GM18502 (cell line): ENCODE measurements around the gene EIF3L.
"Not testable (repeated sequence)": the region's sequence is repeated elsewhere in the genome, so short reads cannot be mapped to it uniquely, and the experiment has no call there.

ENCODE experiments used
- ATAC-seq: cut with Tn5 transposase; IDR thresholded peaks from one replicate; pipeline ENCODE4 v1.9.1; 2021; ENCODE audit warnings: mild to moderate bottlenecking; ENCODE audit not compliant: unreplicated experiment, poor library complexity

EIF3L gene

DNA sequence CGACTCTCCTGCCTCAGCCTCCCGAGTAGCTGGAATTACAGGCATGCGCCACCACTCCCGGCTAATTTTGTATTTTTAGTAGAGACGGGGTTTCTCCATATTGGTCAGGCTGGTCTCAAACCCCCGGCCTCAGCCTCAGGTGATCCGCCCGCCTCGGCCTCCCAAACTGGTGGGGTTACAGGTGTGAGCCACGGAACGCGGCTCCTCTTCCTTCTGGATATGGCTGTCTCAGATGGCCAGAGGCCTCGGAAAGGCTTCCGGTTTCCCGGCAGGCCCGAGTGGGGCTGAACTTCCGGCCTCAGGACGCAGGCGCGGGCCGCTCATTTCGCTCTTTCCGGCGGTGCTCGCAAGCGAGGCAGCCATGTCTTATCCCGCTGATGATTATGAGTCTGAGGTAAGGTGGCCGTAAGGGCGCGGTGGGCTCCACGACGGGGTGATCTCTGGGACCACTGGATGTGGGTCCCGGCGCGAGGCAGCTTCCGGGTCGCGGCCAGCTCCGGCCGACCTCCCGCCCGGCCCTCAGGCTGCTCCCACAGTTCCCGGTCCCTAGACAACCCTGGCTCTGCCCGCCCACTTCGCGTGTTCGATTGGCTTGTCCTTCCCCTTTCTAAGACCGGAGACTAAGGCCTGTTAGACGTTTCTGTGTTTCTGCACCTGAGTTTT lies at the start of gene EIF3L:
TSS of gene EIF3L (plus strand) at position 331 of the 663 bp plus-strand sequence. CDS start at position 362, 31 bp downstream.
- peak; percentile 65 for ATAC-seq

DNA sequence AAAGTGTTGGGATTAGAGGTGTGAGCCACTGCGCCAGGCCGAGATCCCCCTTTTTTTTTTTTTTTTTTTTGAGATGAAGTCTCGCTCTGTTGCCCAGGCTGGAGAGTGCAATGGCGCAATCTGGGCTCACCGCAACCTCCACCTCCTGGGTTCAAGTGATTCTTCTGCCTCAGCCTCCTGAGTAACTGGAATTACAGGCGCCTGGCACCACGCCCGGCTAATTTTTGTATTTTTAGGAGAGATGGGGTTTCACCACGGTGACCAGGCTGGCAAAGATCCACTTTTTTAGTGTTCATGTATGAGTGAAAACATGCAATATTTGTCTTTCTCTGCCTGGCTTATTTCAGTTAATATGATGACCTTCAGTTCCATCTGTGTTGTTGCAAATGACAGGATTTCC lies 49.2 kb upstream of the EIF3L start:
- ATAC-seq, result not testable (repeated sequence)

DNA sequence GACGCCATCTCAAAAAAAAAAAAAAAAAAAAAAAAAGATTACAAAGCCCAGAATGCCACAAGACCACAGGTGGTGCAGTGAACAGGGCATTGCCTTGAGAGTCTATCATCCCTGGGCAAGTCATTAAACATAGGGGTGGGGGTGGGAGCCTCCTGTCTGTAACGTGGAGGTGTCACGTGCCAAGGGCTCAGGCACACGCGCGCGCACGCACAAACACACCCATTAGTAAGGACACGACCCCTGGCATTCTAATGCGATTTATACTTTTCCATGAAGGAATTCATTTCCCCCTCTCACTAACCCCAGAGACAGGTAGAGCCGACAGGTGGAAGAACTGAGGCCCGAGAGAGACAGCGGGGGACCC lies 47.3 kb upstream of the EIF3L start:
- no peak for ATAC-seq

DNA sequence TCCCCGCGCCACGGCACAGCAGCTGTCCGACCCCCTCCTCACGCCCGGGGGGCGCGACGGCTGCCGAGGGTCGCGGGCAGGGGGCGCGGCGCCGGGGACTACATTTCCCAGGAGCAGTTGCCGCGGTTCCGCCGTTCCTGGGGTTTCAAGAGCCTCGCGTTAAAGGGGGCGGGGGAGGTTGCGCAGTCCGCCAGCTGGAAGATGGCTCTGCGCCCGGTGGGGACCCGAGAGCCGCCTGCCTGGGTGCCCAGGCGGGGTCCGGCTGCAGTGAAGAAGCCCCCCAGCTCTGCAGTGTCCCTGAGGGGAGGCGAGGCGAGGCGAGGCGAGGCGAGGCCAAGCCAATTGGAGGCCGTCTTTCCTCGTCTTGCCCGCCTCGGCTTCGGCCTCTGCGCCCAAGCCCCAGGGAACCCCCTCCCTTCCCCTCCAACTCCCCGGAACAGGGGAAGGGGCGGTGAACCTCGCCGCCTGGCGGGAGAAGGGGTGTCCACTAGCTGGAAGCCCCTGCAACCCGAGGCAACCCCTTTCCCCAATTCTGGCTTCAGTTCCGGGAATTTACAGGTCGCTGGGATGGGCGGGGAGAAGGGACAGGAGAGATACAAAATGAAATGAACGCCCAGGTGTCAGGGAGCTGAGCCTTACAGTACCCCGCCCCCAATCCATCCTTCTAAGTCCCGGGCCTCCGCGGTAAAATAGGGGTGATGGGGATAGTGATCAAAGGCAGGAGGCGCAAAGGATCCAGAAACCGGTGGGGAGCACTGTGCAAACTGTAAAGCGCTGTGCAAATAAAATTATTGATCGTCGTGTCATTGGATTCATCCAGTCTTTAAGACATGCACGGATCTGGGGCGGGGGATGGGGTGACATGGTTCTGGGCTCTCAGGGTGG lies 46.7 kb upstream of the EIF3L start:
- ATAC-seq, result no peak

DNA sequence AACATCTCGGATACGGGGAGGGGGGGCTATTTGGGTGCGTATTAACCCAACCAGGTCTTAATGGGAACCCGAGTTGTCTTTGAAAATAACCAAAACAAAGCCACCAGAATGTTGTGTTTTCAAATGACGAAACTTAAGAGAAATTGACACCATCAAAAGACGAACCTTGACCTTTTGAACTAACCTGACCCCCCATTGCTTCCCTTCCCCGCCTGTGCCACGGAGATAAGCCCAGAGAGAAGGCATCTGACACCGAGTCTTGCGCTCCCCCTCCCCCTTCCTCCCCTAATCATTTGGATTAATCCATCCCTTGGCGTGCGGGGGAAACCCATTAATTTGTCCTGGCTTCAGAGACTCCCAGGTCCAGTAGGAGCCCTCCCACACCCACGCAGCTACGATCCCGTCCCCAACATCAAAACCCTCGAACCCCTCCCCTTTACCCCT lies 46.0 kb upstream of the EIF3L start:
- no peak for ATAC-seq

DNA sequence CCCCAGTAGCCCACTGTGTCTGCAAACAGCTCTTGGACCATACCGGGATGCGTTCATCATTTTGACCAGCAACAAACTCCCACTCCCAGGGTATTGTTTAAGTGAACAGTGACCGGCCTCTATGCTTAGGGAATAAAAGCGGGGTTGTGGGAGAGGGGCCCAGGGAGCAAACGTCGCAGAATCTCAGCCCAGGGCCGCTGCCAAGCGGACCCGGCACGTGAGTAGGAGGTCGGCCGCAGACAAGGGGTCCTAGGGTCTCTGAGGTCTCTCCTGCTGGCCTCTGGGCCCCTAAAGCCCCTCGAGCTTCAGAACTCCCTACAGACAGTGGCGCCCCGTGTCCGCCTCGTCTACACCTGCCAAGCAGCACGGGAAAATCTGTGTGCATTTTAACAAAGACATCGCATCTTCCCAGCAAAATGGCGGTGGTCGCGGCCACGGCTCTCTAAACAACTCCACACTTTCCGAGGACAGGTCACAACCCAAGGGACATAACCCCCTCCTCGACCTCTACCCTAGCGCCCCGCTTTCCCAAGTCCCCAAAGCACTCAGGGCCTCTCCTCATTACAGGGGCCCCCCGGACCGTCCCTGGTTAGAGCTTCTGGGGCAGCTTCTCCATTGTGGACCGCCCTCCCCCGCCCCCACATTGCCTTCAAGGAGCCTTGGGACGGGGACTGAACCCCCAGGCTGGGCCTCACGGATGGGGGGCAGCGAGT lies 45.4 kb upstream of the EIF3L start:
- ATAC-seq, result no peak

DNA sequence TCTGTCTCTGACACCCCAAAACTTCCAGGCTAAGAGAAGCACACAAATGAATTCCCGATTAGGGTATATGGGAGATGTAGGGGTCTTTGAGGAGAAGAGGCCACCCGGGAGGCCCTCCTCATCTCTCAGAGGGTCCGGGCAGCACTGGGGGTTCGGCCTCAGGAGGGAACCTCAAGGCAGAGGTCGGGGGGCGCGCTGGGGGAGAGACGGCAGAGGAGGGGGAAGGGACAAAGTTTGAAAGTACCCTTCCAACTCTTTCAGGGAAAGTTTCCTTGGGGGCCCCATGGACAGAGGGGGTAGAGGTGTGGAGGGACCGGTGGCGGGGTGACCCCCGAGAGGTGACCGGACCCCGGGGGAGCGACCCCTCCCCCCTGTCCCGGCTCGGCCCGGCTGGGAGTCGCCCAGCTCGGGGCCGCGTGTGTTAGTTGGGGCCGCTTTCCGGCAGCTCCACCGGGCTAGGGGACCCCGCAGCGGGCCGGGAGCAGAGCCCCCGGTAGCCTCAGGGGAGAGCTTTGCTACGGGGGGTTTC lies 44.8 kb upstream of the EIF3L start:
- ATAC-seq, result no peak

DNA sequence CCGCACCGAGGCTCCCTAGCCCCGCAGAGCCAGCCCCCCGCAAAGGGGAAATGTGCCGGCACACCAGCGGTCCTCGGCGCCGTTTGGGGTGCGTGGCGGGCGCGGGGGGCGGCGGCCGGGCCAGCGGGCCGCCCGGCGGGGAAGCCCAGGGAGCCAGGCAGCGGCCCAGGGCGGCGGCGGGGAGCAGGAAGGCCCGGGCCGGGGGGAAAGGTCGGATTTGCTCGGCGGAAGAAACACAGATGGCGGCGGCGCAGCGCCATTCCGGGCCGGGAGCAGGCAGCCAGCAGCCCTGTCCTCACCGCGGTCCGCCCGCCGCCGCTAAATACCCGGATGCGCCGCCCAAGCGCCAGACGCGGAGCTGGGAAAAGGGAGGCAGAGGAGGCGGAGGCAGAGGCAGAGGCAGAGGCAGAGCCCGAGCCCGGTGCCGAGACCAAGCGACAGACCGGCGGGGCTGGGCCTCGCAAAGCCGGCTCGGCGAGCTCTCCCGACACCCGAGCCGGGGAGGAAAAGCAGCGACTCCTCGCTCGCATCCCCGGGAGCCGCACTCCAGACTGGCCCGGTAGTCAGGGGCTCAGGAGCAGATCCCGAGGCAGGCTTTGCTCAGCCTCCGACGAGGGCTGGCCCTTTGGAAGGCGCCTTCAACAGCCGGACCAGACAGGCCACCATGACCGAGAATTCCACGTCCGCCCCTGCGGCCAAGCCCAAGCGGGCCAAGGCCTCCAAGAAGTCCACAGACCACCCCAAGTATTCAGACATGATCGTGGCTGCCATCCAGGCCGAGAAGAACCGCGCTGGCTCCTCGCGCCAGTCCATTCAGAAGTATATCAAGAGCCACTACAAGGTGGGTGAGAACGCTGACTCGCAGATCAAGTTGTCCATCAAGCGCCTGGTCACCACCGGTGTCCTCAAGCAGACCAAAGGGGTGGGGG lies 44.1 kb upstream of the EIF3L start:
- no peak for ATAC-seq

DNA sequence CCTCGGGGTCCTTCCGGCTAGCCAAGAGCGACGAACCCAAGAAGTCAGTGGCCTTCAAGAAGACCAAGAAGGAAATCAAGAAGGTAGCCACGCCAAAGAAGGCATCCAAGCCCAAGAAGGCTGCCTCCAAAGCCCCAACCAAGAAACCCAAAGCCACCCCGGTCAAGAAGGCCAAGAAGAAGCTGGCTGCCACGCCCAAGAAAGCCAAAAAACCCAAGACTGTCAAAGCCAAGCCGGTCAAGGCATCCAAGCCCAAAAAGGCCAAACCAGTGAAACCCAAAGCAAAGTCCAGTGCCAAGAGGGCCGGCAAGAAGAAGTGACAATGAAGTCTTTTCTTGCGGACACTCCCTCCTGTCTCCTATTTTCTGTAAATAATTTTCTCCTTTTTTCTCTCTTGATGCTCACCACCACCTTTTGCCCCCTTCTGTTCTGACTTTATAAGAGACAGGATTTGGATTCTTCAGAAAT lies 43.4 kb upstream of the EIF3L start:
- no peak for ATAC-seq

DNA sequence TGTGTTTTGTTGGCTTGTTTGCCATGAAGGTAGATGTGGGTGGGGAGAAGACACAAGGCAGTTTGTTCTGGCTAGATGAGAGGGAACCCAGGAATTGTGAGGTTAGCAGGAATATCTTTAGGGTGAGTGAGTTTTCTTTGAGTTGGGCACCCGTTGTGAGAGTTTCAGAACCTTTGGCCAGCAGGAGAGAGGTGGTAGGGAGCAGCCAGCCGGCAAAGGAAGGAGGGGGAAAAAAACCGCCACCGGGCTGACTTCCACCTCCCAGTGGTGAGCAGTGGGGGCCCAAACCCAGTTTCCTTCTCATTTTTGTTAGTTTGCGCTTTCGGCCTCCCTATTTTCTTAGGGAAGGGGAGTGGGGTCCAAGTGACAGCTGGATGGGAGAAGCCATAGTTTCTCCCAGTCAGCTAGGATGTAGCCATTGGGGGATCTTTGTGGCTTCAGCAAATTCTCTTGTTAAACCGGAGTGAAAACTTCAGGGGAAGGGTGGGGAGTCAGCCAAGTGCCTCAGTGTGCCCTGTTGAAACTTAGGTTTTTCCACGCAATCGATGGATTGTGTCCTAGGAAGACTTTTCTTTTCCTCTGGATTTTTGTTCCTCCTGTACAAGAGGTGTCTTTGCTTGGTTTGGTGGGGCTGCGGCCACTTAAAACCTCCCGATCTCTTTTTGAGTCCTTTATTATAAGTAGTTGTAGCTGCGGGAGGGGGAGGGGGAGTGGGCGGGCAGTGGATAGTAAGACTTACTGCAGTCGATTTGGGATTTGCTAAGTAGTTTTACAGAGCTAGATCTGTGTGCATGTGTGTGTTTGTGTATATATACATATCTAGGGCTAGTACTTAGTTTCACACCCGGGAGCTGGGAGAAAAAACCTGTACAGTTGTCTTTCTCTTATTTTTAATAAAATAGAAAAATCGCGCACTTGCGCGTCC lies 42.5 kb upstream of the EIF3L start:
- ATAC-seq, result no peak

DNA sequence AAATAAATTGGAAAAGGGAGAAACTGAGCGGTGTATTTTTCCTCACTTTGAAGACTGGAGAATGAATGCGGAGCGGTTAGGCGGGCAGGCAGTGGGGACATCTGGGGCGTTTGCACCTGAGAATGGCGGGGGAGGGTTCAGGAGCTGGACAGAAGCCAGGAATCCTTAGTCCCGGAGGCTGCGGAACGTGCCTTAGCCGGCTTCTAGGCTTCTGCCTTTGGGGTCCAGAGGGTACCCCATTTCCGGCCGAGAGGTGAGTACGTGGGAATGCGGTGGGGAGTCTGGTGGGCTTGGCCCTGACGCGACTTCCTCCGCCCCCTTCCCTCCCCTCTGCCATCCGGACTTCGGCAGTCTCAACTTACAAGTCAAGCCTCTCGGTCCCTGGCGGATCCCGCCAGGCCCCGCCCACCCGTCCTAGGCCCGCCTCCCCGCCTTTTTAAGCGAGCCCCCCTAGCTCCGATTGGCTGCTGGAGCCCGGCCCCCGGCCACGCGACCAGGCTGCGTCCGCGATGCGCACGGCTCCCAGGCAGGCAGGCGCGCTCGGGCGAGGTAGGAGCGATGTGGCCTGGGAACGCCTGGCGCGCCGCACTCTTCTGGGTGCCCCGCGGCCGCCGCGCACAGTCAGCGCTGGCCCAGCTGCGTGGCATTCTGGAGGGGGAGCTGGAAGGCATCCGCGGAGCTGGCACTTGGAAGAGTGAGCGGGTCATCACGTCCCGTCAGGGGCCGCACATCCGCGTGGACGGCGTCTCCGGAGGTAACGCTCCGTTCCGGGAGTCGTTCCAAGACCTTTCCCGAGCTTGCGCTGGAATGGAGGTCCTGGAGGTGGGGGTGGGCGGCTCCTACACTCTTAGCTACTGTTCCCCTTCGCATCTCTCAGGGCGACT lies 41.6 kb upstream of the EIF3L start, which contains the start of gene GCAT:
TSS of gene GCAT (plus strand) at position 525 of the 884 bp plus-strand sequence. CDS start at position 559, 34 bp downstream.
- peak; percentile 93 for ATAC-seq

DNA sequence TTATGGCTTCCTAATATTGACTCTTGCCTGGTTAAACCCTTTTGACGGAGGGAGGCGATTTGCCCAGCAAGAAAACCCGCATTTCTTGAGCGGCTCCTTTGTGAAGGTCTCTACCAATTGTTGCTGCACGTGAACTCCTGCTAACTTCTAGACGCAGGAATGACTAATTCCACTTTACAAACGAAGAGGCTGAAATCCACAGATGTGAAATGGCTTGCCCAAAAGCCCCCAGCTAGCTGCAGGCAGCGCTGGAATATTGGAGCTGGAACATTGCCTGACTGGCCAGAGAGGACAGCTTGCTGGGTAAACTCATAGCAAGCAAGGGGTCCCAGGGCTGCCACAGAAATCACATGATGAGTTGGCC lies 40.9 kb upstream of the EIF3L start:
- no peak for ATAC-seq

DNA sequence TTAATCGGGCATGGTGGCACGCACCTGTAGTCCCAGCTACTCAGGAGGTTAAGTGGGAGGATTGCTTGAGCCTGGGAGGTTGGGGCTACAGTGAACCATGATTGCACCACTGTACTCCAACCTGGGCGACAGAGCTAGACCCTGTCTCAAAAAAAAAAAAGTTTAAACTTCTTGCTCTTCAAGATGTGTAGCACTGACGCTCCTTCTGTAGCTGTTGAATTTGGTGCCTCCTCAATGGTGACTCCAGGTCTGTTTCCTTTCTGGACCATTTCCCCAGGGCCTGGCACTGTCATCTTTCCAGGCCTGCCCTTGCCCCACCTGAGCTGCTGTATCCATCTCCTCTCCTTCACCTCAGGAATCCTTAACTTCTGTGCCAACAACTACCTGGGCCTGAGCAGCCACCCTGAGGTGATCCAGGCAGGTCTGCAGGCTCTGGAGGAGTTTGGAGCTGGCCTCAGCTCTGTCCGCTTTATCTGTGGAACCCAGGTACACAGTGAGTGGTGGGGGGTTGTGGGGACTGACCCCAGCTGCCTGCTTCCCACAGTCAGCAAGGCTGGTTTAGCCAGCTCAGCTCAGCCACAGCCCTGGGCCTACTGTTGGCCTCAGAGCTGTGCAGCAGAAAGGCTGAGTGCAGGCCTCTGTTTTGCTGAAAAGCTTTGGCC lies 39.4 kb upstream of the EIF3L start:
- no peak for ATAC-seq

DNA sequence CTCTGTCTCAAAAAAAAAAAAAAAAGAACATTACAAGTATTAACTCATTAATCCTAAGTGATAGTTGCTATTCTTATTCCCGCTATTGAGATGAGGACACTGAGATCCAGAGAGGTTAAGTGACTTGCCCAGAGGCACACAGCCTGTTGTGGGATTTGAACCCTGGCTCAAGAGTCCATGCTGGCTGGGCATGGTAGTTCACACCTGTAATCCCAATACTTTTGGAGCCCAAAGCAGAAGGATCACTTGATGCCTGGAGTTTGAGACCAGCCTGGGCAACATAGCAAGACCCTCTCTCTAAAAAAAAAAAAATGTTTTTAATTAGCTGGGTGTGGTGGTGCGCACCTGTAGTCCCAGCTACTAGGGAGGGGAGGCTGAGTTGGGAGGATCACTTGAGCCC lies 37.4 kb upstream of the EIF3L start:
- no peak for ATAC-seq

DNA sequence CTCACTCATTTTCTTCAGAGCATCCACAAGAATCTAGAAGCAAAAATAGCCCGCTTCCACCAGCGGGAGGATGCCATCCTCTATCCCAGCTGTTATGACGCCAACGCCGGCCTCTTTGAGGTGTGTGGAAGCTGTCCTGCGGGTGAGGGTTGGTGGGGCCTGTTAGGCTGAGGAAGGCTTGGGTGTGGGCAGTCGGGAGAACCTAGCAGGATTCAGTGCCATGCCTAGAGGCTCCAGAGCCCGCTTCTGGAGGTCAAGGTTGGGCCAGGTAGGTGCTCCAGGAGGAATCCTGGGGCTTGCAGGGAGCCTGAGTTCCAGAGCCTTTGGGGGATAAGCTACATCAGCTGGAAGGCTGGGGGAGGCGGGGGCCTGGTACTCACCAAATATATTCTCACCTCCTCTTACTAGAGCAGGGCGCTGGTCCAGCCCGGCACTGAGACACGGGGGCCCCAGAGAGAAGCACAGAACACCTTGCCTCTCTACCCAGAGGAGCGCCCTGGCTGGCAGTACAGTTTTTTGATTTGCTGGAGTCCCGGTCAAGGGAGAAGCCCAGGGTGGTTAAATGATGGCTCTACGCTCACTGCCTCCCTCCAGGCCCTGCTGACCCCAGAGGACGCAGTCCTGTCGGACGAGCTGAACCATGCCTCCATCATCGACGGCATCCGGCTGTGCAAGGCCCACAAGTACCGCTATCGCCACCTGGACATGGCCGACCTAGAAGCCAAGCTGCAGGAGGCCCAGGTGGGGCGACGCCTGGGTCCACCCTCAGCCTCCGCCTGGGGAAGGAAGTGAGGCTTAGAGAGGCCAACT lies 36.1 kb upstream of the EIF3L start:
- no peak for ATAC-seq

DNA sequence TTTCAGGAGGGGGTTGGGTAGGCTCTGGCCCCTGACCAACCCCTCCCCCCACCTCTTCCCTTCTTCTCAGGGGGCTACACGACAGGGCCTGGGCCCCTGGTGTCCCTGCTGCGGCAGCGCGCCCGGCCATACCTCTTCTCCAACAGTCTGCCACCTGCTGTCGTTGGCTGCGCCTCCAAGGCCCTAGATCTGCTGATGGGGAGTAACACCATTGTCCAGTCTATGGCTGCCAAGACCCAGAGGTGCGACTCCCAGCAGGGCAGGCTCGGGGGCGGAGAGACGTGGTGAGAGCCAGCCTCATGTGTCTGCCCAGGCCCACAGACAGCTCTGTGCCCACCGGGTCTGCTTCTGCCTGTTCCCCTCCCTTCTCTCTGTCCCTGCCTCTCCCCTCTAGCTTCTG lies 33.6 kb upstream of the EIF3L start:
- no peak for ATAC-seq
